ENCODE measurements around the gene RHOC.

Gene RHOC

GRCh38 chr1:112704934-112705627, 1.8 kb downstream of the RHOC start:
- Mint-ChIP-seq H3K4me3 (peak overlapping the region; percentile 76), H3K9me3 (no peaks in the 10 kb centered on the region), H3K27ac (ENCODE audit: low read depth) (peak overlapping the region; percentile 80), H3K27me3 (no peaks in the 10 kb centered on the region), H3K4me1 (peaks cover 67% of the 10 kb centered on the region), H3K36me3 (ENCODE audit: insufficient read depth) (peaks cover 25% of the 10 kb centered on the region)
- ATAC-seq (replicated peaks; ENCODE audit: extremely low read depth, poor library complexity, severe bottlenecking): peak; percentile 84
- DNase-seq (ENCODE audit: low spot score in 2 of 2): peak in 1 of 2 donors; percentile 33

GRCh38 chr1:112704391-112704933, 2.5 kb downstream of the RHOC start:
- ATAC-seq (replicated peaks; ENCODE audit: extremely low read depth, poor library complexity, severe bottlenecking) (no peak), DNase-seq (ENCODE audit: low spot score in 2 of 2) (no peak)
- Mint-ChIP-seq H3K36me3 (ENCODE audit: insufficient read depth) (peaks cover 28% of the 10 kb centered on the region), H3K4me1 (peaks cover 72% of the 10 kb centered on the region), H3K9me3 (no peaks in the 10 kb centered on the region), H3K4me3 (peak overlapping the region; percentile 76), H3K27me3 (no peaks in the 10 kb centered on the region), H3K27ac (ENCODE audit: low read depth) (peak overlapping the region; percentile 80)

- ATAC-seq (replicated peaks; ENCODE audit: extremely low read depth, poor library complexity, severe bottlenecking) (no peak), DNase-seq (ENCODE audit: low spot score in 2 of 2) (no peak)
- no peak overlapping the region for H3K27ac Mint-ChIP-seq (ENCODE audit: low read depth)
- peaks cover 72% of the 10 kb centered on the region for H3K4me1 Mint-ChIP-seq
- H3K4me3 Mint-ChIP-seq: no peak overlapping the region
- no peaks in the 10 kb centered on the region for H3K27me3 Mint-ChIP-seq
- peaks cover 28% of the 10 kb centered on the region for H3K36me3 Mint-ChIP-seq (ENCODE audit: insufficient read depth)
- H3K9me3 Mint-ChIP-seq: no peaks in the 10 kb centered on the region
Observed at GRCh38 chr1:112703706-112704105, 3.2 kb downstream of the RHOC start.

GRCh38 chr1:112702420-112703261, 4.3 kb downstream of the RHOC start:
- Mint-ChIP-seq H3K36me3 (ENCODE audit: insufficient read depth) (peaks cover 33% of the 10 kb centered on the region), H3K27ac (ENCODE audit: low read depth) (peak overlapping the region; percentile 79), H3K9me3 (no peaks in the 10 kb centered on the region), H3K4me1 (peaks cover 70% of the 10 kb centered on the region), H3K4me3 (no peak overlapping the region), H3K27me3 (no peaks in the 10 kb centered on the region)
- no peak for DNase-seq (ENCODE audit: low spot score in 2 of 2)
- no peak for ATAC-seq (replicated peaks; ENCODE audit: extremely low read depth, poor library complexity, severe bottlenecking)

- Mint-ChIP-seq H3K4me1 (peaks cover 66% of the 10 kb centered on the region), H3K4me3 (no peak overlapping the region), H3K36me3 (ENCODE audit: insufficient read depth) (peaks cover 36% of the 10 kb centered on the region), H3K9me3 (no peaks in the 10 kb centered on the region), H3K27ac (ENCODE audit: low read depth) (peak overlapping the region; percentile 79), H3K27me3 (no peaks in the 10 kb centered on the region)
- ATAC-seq (replicated peaks; ENCODE audit: extremely low read depth, poor library complexity, severe bottlenecking) (no peak), DNase-seq (ENCODE audit: low spot score in 2 of 2) (no peak)
Observed at GRCh38 chr1:112702067-112702395, 4.9 kb downstream of the RHOC start.

GRCh38 chr1:112701227-112702066, 5.5 kb downstream of the RHOC start:
- ATAC-seq (replicated peaks; ENCODE audit: extremely low read depth, poor library complexity, severe bottlenecking) (no peak), DNase-seq (ENCODE audit: low spot score in 2 of 2) (no peak)
- peak overlapping the region; percentile 79 for H3K27ac Mint-ChIP-seq (ENCODE audit: low read depth)
- H3K36me3 Mint-ChIP-seq (ENCODE audit: insufficient read depth): peaks cover 35% of the 10 kb centered on the region
- H3K9me3 Mint-ChIP-seq: no peaks in the 10 kb centered on the region
- H3K4me1 Mint-ChIP-seq: peaks cover 64% of the 10 kb centered on the region
- H3K4me3 Mint-ChIP-seq: no peak overlapping the region
- no peaks in the 10 kb centered on the region for H3K27me3 Mint-ChIP-seq

GRCh38 chr1:112700290-112701226, 6.4 kb downstream of the RHOC start:
- Mint-ChIP-seq H3K27me3 (no peaks in the 10 kb centered on the region), H3K36me3 (ENCODE audit: insufficient read depth) (peaks cover 29% of the 10 kb centered on the region), H3K27ac (ENCODE audit: low read depth) (peak overlapping the region; percentile 79), H3K4me1 (peaks cover 55% of the 10 kb centered on the region), H3K9me3 (no peaks in the 10 kb centered on the region), H3K4me3 (no peak overlapping the region)
- ATAC-seq (replicated peaks; ENCODE audit: extremely low read depth, poor library complexity, severe bottlenecking) (no peak), DNase-seq (ENCODE audit: low spot score in 2 of 2) (peak; percentile 53)

GRCh38 chr1:112699425-112700144, 7.3 kb downstream of the RHOC start:
- Mint-ChIP-seq H3K27ac (ENCODE audit: low read depth) (no peak overlapping the region), H3K27me3 (no peaks in the 10 kb centered on the region), H3K9me3 (no peaks in the 10 kb centered on the region), H3K4me3 (no peak overlapping the region), H3K4me1 (peaks cover 45% of the 10 kb centered on the region), H3K36me3 (ENCODE audit: insufficient read depth) (peaks cover 31% of the 10 kb centered on the region)
- ATAC-seq (replicated peaks; ENCODE audit: extremely low read depth, poor library complexity, severe bottlenecking) (no peak), DNase-seq (ENCODE audit: low spot score in 2 of 2) (no peak)

- H3K27me3 Mint-ChIP-seq: no peaks in the 10 kb centered on the region
- no peak overlapping the region for H3K27ac Mint-ChIP-seq (ENCODE audit: low read depth)
- peaks cover 36% of the 10 kb centered on the region for H3K4me1 Mint-ChIP-seq
- DNase-seq (ENCODE audit: low spot score in 2 of 2) (no peak), ATAC-seq (replicated peaks; ENCODE audit: extremely low read depth, poor library complexity, severe bottlenecking) (no peak)
- no peak overlapping the region for H3K4me3 Mint-ChIP-seq
- no peaks in the 10 kb centered on the region for H3K9me3 Mint-ChIP-seq
- peaks cover 29% of the 10 kb centered on the region for H3K36me3 Mint-ChIP-seq (ENCODE audit: insufficient read depth)
Observed at GRCh38 chr1:112698366-112699310, 8.3 kb downstream of the RHOC start.

GRCh38 chr1:112697781-112698201, 9.1 kb downstream of the RHOC start:
- Mint-ChIP-seq H3K4me1 (peaks cover 29% of the 10 kb centered on the region), H3K27me3 (no peaks in the 10 kb centered on the region), H3K27ac (ENCODE audit: low read depth) (no peak overlapping the region), H3K36me3 (ENCODE audit: insufficient read depth) (peaks cover 32% of the 10 kb centered on the region), H3K9me3 (no peaks in the 10 kb centered on the region), H3K4me3 (no peak overlapping the region)
- DNase-seq (ENCODE audit: low spot score in 2 of 2) (no peak), ATAC-seq (replicated peaks; ENCODE audit: extremely low read depth, poor library complexity, severe bottlenecking) (no peak)

All from central memory CD8-positive, alpha-beta T cell (primary cell).